Loucy (cell line): ENCODE data around the gene SCN10A.

Source experiments
- CTCF ChIP-seq: fragments of 200-600 bp; sonication (generic); conservative IDR thresholded peaks from 2 replicates; pipeline ENCODE4 v1.5.1; 2014; ENCODE audit warnings: mild to moderate bottlenecking, antibody characterized with exemption, low read length
- EZH2phosphoT487 ChIP-seq: fragments of 200-600 bp; IDR thresholded peaks from 2 replicates; pipeline ENCODE4 v1.6.1; 2018; ENCODE audit warnings: antibody characterized with exemption, mild to moderate bottlenecking, moderate library complexity, borderline replicate concordance

GRCh38 chr3:38773528-38773927 lies 42.5 kb downstream of the SCN10A start:
- TF ChIP-seq CTCF (no peak), EZH2phosphoT487 (no peak)
